HCT116 (cell line): Measurements from ENCODE around the gene RHBDD3. TPM values are rescaled to one million over a fixed set of nuclear protein-coding genes. Genes with fewer than 3 reads are reported as not detected.

Source experiments
- ATAC-seq: fragments of 200-7000 bp; cut with Tn5 transposase; 2 replicates; pipeline ENCODE4 v1.9.1; 2020; ENCODE audit warnings: mild to moderate bottlenecking, moderate library complexity
- BruUV-seq: library from RNA; stranded (reverse); fragments of 400-500 nt; replicated peaks from 2 replicates; lab custom pipeline; 2021; lab: Mats Ljungman, UMichigan
- CTCF ChIA-PET: fragments of 300-600 bp; sonication (Branson Sonifier 250); formaldehyde crosslinking; loops from one replicate; lab custom pipeline; 2021; ENCODE audit warnings: antibody characterized with exemption; lab: Charles Lee
- POLR2A ChIA-PET: fragments of 300-600, 350-600 bp; sonication (Branson Sonifier 250); formaldehyde crosslinking; loops from one replicate; lab custom pipeline; 2021; ENCODE audit warnings: antibody characterized with exemption; lab: Charles Lee
- RAD21 ChIA-PET, 2 experiments: fragments of 300-600 bp; sonication (Branson Sonifier 250); formaldehyde crosslinking; loops; one replicate each; lab custom pipeline; 2023; ENCODE audit warnings: low total read pairs in 2 of 2; ENCODE audit not compliant: uncharacterized antibody in 2 of 2, unreplicated experiment in 2 of 2, low non-redundant PET in 1 of 2; lab: Charles Lee
- DNase-seq: peaks from one replicate; pipeline ENCODE4 v3.0.0-alpha.2; 2010; ENCODE audit warnings: low read depth, low spot score
- H2AFZ ChIP-seq: fragments of 200-600 bp; shearing (Covaris generic), sonication (generic); 2 replicates; pipeline ENCODE4 v1.6.1; 2017; ENCODE audit warnings: low read depth, mixed run types, mixed read lengths, antibody characterized with exemption, low read length; ENCODE audit not compliant: poor library complexity, severe bottlenecking
- H3K27ac ChIP-seq: 2 replicates; pipeline ENCODE4 v1.5.1; 2012; ENCODE audit warnings: low read depth, low read length
- H3K27me3 ChIP-seq: fragments of 200-600 bp; sonication (generic); 2 replicates; pipeline ENCODE4 v1.6.1; 2016; ENCODE audit warnings: mixed run types, low read length, mixed read lengths; ENCODE audit not compliant: insufficient read depth
- H3K36me3 ChIP-seq, 2 experiments: fragments of 200-500 bp in 1 of 2; fragments of 200-600 bp in 1 of 2; sonication (Bioruptor generic) in 1 of 2; sonication (generic) in 1 of 2; 2 replicates each; pipeline versions ENCODE4 v1.5.1 to v1.6.1; 2014 to 2016; ENCODE audit warnings: low read length in 2 of 2, inconsistent platforms in 1 of 2, mixed read lengths in 1 of 2, mixed run types in 1 of 2; ENCODE audit not compliant: insufficient read depth in 2 of 2, control insufficient read depth in 1 of 2
- H3K4me1 ChIP-seq, 2 experiments: fragments of 200-600 bp in 1 of 2; sonication (generic) in 1 of 2; 2 replicates each; pipeline versions ENCODE4 v1.5.1 to v1.6.1; 2012 to 2017; ENCODE audit warnings: low read length in 2 of 2, inconsistent platforms in 1 of 2, mild to moderate bottlenecking in 1 of 2, mixed read lengths in 1 of 2, mixed run types in 1 of 2, moderate library complexity in 1 of 2; ENCODE audit not compliant: insufficient read depth in 2 of 2, control insufficient read depth in 1 of 2
- H3K4me2 ChIP-seq: fragments of 200-600 bp; sonication (generic); 2 replicates; pipeline ENCODE4 v1.6.1; 2017; ENCODE audit warnings: mixed run types, low read length, mixed read lengths
- H3K4me3 ChIP-seq, 2 experiments: fragments of 200-600 bp in 1 of 2; sonication (generic) in 1 of 2; replicated peaks in 1 of 2; 2 replicates each; pipeline ENCODE4 v1.5.1; 2011 to 2016; ENCODE audit warnings: low read length in 2 of 2, control low read depth in 1 of 2, low read depth in 1 of 2, mild to moderate bottlenecking in 1 of 2, mixed read lengths in 1 of 2, mixed run types in 1 of 2
- H3K79me2 ChIP-seq: fragments of 200-600 bp; sonication (generic); 2 replicates; pipeline ENCODE4 v1.6.1; 2017; ENCODE audit warnings: mild to moderate bottlenecking, mixed run types, low read length, moderate library complexity, mixed read lengths; ENCODE audit not compliant: insufficient read depth
- H3K9ac ChIP-seq: fragments of 200-600 bp; sonication (generic); 2 replicates; pipeline ENCODE4 v1.6.1; 2016; ENCODE audit warnings: low read length, mixed read lengths
- H3K9me2 ChIP-seq: fragments of 200-600 bp; sonication (generic), shearing (Covaris generic); 2 replicates; pipeline ENCODE4 v1.6.1; 2017; ENCODE audit warnings: mixed run types, mild to moderate bottlenecking, moderate library complexity; ENCODE audit not compliant: insufficient read depth
- H3K9me3 ChIP-seq, 2 experiments: fragments of 200-500 bp in 1 of 2; fragments of 200-600 bp in 1 of 2; sonication (Bioruptor generic) in 1 of 2; sonication (generic) in 1 of 2; 2 replicates each; pipeline ENCODE4 v1.6.1; 2014 to 2017; ENCODE audit warnings: low read length in 2 of 2, mixed read lengths in 2 of 2, inconsistent platforms in 1 of 2, low read depth in 1 of 2, mild to moderate bottlenecking in 1 of 2, mixed run types in 1 of 2, moderate library complexity in 1 of 2; ENCODE audit not compliant: control insufficient read depth in 1 of 2, insufficient read depth in 1 of 2
- H4K20me1 ChIP-seq: fragments of 200-600 bp; sonication (generic), shearing (Covaris generic); 2 replicates; pipeline ENCODE4 v1.6.1; 2017; ENCODE audit warnings: mixed run types, mild to moderate bottlenecking, moderate library complexity; ENCODE audit not compliant: insufficient read depth
- CEBPB ChIP-seq: IDR thresholded peaks from 2 replicates; pipeline ENCODE4 v1.6.1; 2012; ENCODE audit warnings: low read depth
- EGR1 ChIP-seq: IDR thresholded peaks from 2 replicates; pipeline ENCODE4 v1.6.1; 2012; ENCODE audit warnings: low read depth
- ELF1 ChIP-seq: IDR thresholded peaks from 2 replicates; pipeline ENCODE4 v1.6.1; 2012; ENCODE audit warnings: low read depth, borderline replicate concordance
- EZH2 ChIP-seq: fragments of 200-600 bp; sonication (generic); IDR thresholded peaks from 2 replicates; pipeline ENCODE4 v1.6.1; 2017; ENCODE audit warnings: antibody characterized with exemption, mixed run types
- EZH2phosphoT487 ChIP-seq: fragments of 200-600 bp; IDR thresholded peaks from 2 replicates; pipeline ENCODE4 v1.6.1; 2018; ENCODE audit warnings: antibody characterized with exemption, borderline replicate concordance
- FOSL1 ChIP-seq: IDR thresholded peaks from 2 replicates; pipeline ENCODE4 v1.6.1; 2012; ENCODE audit warnings: low read depth
- JUND ChIP-seq: IDR thresholded peaks from 2 replicates; pipeline ENCODE4 v1.6.1; 2012
- MAX ChIP-seq: IDR thresholded peaks from 2 replicates; pipeline ENCODE4 v1.6.1; 2012
- POLR2A ChIP-seq: IDR thresholded peaks from 2 replicates; pipeline ENCODE4 v1.7.0; 2011; ENCODE audit warnings: borderline replicate concordance; ENCODE audit not compliant: insufficient read depth, insufficient read length; ENCODE audit errors: extremely low read depth
- POLR2AphosphoS5 ChIP-seq: IDR thresholded peaks from 2 replicates; pipeline ENCODE4 v1.6.1; 2011; ENCODE audit warnings: mild to moderate bottlenecking, low read depth, low read length, moderate library complexity
- RAD21 ChIP-seq: IDR thresholded peaks from 2 replicates; pipeline ENCODE4 v1.6.1; 2012; ENCODE audit warnings: low read depth, mild to moderate bottlenecking
- SIN3A ChIP-seq: IDR thresholded peaks from 2 replicates; pipeline ENCODE4 v1.6.1; 2012; ENCODE audit warnings: low read depth
- SP1 ChIP-seq: IDR thresholded peaks from 2 replicates; pipeline ENCODE4 v1.6.1; 2012; ENCODE audit warnings: low read depth
- SRF ChIP-seq: IDR thresholded peaks from 2 replicates; pipeline ENCODE4 v1.6.1; 2012; ENCODE audit warnings: low read depth
- TCF7L2 ChIP-seq: IDR thresholded peaks from 2 replicates; pipeline ENCODE4 v1.7.0; 2011; ENCODE audit warnings: borderline replicate concordance, inconsistent platforms; ENCODE audit not compliant: insufficient read depth, insufficient read length; ENCODE audit errors: extremely low read depth
- YY1 ChIP-seq: IDR thresholded peaks from 2 replicates; pipeline ENCODE4 v1.6.1; 2011; ENCODE audit warnings: low read length, low read depth, moderate library complexity, mild to moderate bottlenecking; ENCODE audit not compliant: insufficient replicate concordance; ENCODE audit errors: extremely low read depth
- ZBTB33 ChIP-seq: IDR thresholded peaks from 2 replicates; pipeline ENCODE4 v1.6.1; 2011; ENCODE audit warnings: mild to moderate bottlenecking, low read length, moderate library complexity; ENCODE audit not compliant: insufficient replicate concordance; ENCODE audit errors: extremely low read depth
- ZFX ChIP-seq: fragments of 450-650 bp; IDR thresholded peaks from 2 replicates; pipeline ENCODE4 v1.6.1; 2017
- ZNF274 ChIP-seq: fragments of 200-500 bp; sonication (Bioruptor generic); IDR thresholded peaks from 2 replicates; pipeline ENCODE4 v1.6.1; 2014; ENCODE audit warnings: mild to moderate bottlenecking, low read depth, low read length, inconsistent platforms
- intact Hi-C: fragments of 100-400 bp; cut with micrococcal nuclease; formaldehyde crosslinking; loops from 2 replicates; pipeline ENCODE4 v1.10.0; 2022
- total RNA-seq: library from RNA; stranded (reverse); gene quantifications from one replicate; pipeline ENCODE4 v1.2.1, GENCODE V29; 2021; ENCODE audit not compliant: unreplicated experiment

Gene RHBDD3
- total RNA-seq, 1 experiment from 2014 or later: 30.2 TPM

DNA sequence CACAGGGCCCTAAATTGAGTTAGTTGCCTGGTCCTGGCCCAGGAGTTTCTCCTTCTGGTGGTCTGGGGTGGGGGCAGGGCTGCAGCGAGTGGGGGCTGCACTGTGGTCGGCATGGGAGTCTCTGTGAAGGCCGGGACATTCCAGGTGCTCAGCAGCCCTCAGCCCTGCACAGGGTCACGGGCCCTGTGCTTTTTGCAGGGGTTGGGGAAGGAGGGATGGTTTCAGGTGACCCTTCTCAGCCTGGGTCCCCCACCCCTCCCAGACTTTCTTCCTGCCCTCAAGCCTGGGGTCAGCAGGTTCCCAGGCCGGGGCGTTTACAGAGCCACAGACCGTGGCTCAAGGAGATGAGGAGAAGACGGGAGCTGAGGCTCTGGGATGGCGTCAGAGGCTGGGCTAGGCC is 54.3 kb downstream of the RHBDD3 start:
- Histone ChIP-seq H3K9me2 (no peaks in the 10 kb centered on the region), H3K27me3 (no peaks in the 10 kb centered on the region), H3K36me3 (no peaks in the 10 kb centered on the region), H4K20me1 (no peaks in the 10 kb centered on the region), H3K4me3 (no peak overlapping the region), H3K4me1 (no peaks in the 10 kb centered on the region), H3K9me3 (no peaks in the 10 kb centered on the region), H3K79me2 (no peaks in the 10 kb centered on the region), H3K9ac (no peak overlapping the region), H3K4me2 (no peak overlapping the region), H3K27ac (no peak overlapping the region), H2AFZ (no peak overlapping the region)
- no peak for TF ChIP-seq EZH2
- TF ChIP-seq POLR2AphosphoS5: no peak
- no peak for TF ChIP-seq SRF
- TF ChIP-seq TCF7L2: no peak
- TF ChIP-seq ELF1: no peak
- no peak for TF ChIP-seq RAD21
- no peak for TF ChIP-seq EGR1
- no peak for TF ChIP-seq EZH2phosphoT487
- no peak for TF ChIP-seq ZFX
- no peak for TF ChIP-seq CEBPB
- TF ChIP-seq MAX: no peak
- no peak for TF ChIP-seq FOSL1
- TF ChIP-seq POLR2A: no peak
- CTCF ChIA-PET: no interaction called here
- BruUV-seq: no TSS peak
- RAD21 ChIA-PET: no interaction called here
- POLR2A ChIA-PET: no interaction called here
- ATAC-seq (no peak), DNase-seq (no peak)
- intact Hi-C loops: no loop called here

GRCh38 chr22:29212743-29213142 is 55.0 kb downstream of the RHBDD3 start:
- ChIA-PET POLR2A (no interaction called here), RAD21 (no interaction called here), CTCF (no interaction called here)
- no peak for DNase-seq
- no peaks in the 10 kb centered on the region for H4K20me1 ChIP-seq
- no peaks in the 10 kb centered on the region for H3K9me3 ChIP-seq
- no peak overlapping the region for H2AFZ ChIP-seq
- BruUV-seq: no TSS peak
- H3K4me1 ChIP-seq: no peaks in the 10 kb centered on the region
- no peak overlapping the region for H3K4me2 ChIP-seq
- H3K27ac ChIP-seq: no peak overlapping the region
- H3K36me3 ChIP-seq: no peaks in the 10 kb centered on the region
- H3K27me3 ChIP-seq: no peaks in the 10 kb centered on the region
- ATAC-seq: no peak
- H3K79me2 ChIP-seq: no peaks in the 10 kb centered on the region
- no peak overlapping the region for H3K9ac ChIP-seq
- no peaks in the 10 kb centered on the region for H3K9me2 ChIP-seq
- intact Hi-C loops: no loop called here
- no peak overlapping the region for H3K4me3 ChIP-seq
- no peak for TF ChIP-seq POLR2A
- no peak for TF ChIP-seq MAX
- TF ChIP-seq SP1: no peak
- no peak for TF ChIP-seq SIN3A
- no peak for TF ChIP-seq TCF7L2
- TF ChIP-seq JUND: no peak
- no peak for TF ChIP-seq CEBPB
- no peak for TF ChIP-seq EZH2phosphoT487
- TF ChIP-seq EZH2: no peak
- no peak for TF ChIP-seq SRF
- no peak for TF ChIP-seq ZFX
- no peak for TF ChIP-seq ELF1
- TF ChIP-seq EGR1: no peak
- no peak for TF ChIP-seq ZBTB33
- no peak for TF ChIP-seq YY1
- TF ChIP-seq ZNF274: no peak
